GM21576 (cell line): ENCODE results near the gene RMND5B.

Experiments used
- ATAC-seq: cut with Tn5 transposase; IDR thresholded peaks from one replicate; pipeline ENCODE4 v1.9.1; 2021; ENCODE audit warnings: mild to moderate bottlenecking, moderate library complexity; ENCODE audit not compliant: unreplicated experiment

Gene RMND5B

DNA sequence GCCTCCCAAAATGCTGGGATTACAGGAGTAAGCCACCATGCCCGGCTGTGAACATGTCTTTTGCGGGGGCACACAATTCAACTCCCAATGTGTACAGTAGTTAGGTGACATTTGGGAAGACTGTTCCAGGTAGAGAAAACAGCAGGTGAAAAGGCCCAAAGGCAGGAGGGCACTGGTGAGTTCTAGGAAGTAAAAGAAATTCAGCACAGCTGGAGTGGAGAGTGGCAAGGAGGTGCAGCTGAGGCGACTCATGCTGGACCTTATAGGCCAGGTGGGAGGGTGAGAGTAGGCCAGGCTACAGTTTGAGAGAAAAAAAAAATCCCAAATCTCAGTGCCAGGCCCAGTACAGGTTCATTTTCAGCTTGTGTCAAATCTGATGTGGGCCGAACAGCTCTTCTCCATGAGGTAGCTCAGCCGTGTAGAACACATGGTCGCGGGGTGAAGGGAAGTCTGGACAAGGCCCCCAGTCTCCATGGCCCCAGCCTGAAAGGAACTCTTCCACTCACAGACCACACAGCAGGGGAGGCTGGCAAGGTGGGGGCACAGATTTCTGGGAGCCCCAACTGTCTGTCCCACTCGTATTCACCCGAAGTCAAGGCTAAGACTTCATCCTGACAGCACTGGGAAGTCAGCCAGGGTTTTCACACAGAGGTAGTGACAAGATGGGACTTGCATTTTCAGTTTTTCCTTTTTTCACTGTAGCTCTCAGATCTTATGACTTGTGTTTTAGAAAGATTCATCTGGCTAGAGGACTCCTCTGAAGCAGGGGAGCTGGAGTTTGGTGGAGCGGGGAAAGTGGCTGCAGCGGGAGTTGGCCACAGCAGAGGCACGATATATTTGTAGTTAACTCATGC is 69.0 kb downstream of the RMND5B start:
- ATAC-seq, result no peak
